Loucy (cell line): ENCODE measurements around the gene CAST.

Experiments
- H2AFZ ChIP-seq: fragments of 200-600 bp; sonication (generic); 2 replicates; pipeline ENCODE4 v1.6.0; 2016; ENCODE audit warnings: antibody characterized with exemption, mild to moderate bottlenecking, low read length, moderate library complexity
- H3F3A ChIP-seq: fragments of 200-600 bp; 2 replicates; pipeline ENCODE4 v1.6.0; 2016; ENCODE audit warnings: antibody characterized with exemption, low read depth, mild to moderate bottlenecking
- H3K27me3 ChIP-seq: fragments of 200-600 bp; sonication (generic); 2 replicates; pipeline ENCODE4 v1.6.1; 2014; ENCODE audit warnings: low read length, mild to moderate bottlenecking; ENCODE audit not compliant: insufficient read depth, poor library complexity, severe bottlenecking
- H3K36me3 ChIP-seq: fragments of 200-600 bp; sonication (generic); 2 replicates; pipeline ENCODE4 v1.6.1; 2016; ENCODE audit warnings: low read length; ENCODE audit not compliant: insufficient read depth
- H3K4me1 ChIP-seq: fragments of 200-600 bp; sonication (generic); 2 replicates; pipeline ENCODE4 v1.5.1; 2014; ENCODE audit warnings: low read length, mild to moderate bottlenecking; ENCODE audit not compliant: insufficient read depth, poor library complexity, severe bottlenecking
- H3K4me2 ChIP-seq: fragments of 200-600 bp; sonication (generic); 2 replicates; pipeline ENCODE4 v1.6.0; 2014; ENCODE audit warnings: antibody characterized with exemption, low read length, low read depth, mild to moderate bottlenecking; ENCODE audit not compliant: poor library complexity, severe bottlenecking
- H3K4me3 ChIP-seq: fragments of 200-600 bp; sonication (generic); 2 replicates; pipeline ENCODE4 v1.5.1; 2014; ENCODE audit warnings: low read length, mild to moderate bottlenecking, mixed read lengths; ENCODE audit not compliant: poor library complexity, severe bottlenecking
- H3K79me2 ChIP-seq: fragments of 200-600 bp; sonication (generic); 2 replicates; pipeline ENCODE4 v1.6.1; 2014; ENCODE audit warnings: low read length; ENCODE audit not compliant: insufficient read depth
- H3K9ac ChIP-seq: fragments of 200-600 bp; sonication (generic); 2 replicates; pipeline ENCODE4 v1.6.0; 2014; ENCODE audit warnings: mild to moderate bottlenecking, low read depth, low read length, moderate library complexity; ENCODE audit not compliant: poor library complexity, severe bottlenecking
- H3K9me2 ChIP-seq: fragments of 200-600 bp; sonication (generic); replicated peaks from 2 replicates; pipeline ENCODE4 v1.6.1; 2016; ENCODE audit warnings: low read depth, low read length, mixed read lengths
- H3K9me3 ChIP-seq: fragments of 200-600 bp; sonication (generic); 2 replicates; pipeline ENCODE4 v1.6.1; 2014; ENCODE audit warnings: mild to moderate bottlenecking, antibody characterized with exemption, low read length, low read depth; ENCODE audit not compliant: insufficient read depth
- H4K20me1 ChIP-seq: fragments of 200-600 bp; sonication (generic); 2 replicates; pipeline ENCODE4 v1.6.0; 2014; ENCODE audit warnings: antibody characterized with exemption, low read length, mild to moderate bottlenecking; ENCODE audit not compliant: insufficient read depth, poor library complexity, severe bottlenecking
- CTCF ChIP-seq: fragments of 200-600 bp; sonication (generic); conservative IDR thresholded peaks from 2 replicates; pipeline ENCODE4 v1.5.1; 2014; ENCODE audit warnings: mild to moderate bottlenecking, antibody characterized with exemption, low read length
- EZH2phosphoT487 ChIP-seq: fragments of 200-600 bp; IDR thresholded peaks from 2 replicates; pipeline ENCODE4 v1.6.1; 2018; ENCODE audit warnings: antibody characterized with exemption, mild to moderate bottlenecking, moderate library complexity, borderline replicate concordance

Gene CAST

DNA sequence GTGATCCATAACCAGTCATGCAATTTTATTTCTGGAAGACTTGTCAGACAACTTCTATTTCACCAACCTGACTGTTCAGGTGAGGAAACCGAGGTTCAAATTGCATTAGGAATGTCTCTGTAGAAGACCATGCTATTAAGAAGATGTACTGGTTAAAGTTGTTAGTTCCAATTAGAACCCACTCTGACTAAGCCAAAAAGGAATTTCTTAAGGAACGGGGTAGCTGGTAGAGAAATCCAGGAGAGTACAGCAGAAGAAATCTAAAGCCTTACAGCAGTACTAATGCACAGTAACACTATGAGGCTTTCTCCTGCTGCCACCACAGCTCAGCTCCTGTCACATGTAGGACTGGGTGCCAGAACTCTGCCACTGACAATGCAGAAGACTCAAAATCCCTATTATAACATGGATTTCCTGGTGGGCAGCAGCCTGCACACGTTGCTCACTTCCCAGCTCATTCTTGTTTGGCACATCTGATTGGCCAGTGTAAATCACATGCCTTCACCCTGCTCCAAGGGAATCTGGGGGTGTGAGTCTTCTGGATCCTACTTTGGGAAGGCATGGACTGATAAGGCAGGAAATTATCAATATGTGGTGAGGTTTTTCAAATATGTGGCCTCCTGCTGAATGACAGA lies 37.1 kb downstream of the CAST start:
- H3K9me3 ChIP-seq: no peaks in the 10 kb centered on the region
- H3K9me2 ChIP-seq: no peaks in the 10 kb centered on the region
- H3K9ac ChIP-seq: no peak overlapping the region
- H3K36me3 ChIP-seq: peaks cover 13% of the 10 kb centered on the region; the same call in 1 of the 2 replicates
- H3K27me3 ChIP-seq: no peaks in the 10 kb centered on the region
- no peak overlapping the region for H2AFZ ChIP-seq
- H3K4me3 ChIP-seq: no peak overlapping the region
- no peaks in the 10 kb centered on the region for H3F3A ChIP-seq
- TF ChIP-seq EZH2phosphoT487 (no peak), CTCF (no peak)
- H3K4me2 ChIP-seq: no peak overlapping the region
- no peaks in the 10 kb centered on the region for H3K79me2 ChIP-seq
- no peaks in the 10 kb centered on the region for H3K4me1 ChIP-seq
- H4K20me1 ChIP-seq: no peaks in the 10 kb centered on the region

DNA sequence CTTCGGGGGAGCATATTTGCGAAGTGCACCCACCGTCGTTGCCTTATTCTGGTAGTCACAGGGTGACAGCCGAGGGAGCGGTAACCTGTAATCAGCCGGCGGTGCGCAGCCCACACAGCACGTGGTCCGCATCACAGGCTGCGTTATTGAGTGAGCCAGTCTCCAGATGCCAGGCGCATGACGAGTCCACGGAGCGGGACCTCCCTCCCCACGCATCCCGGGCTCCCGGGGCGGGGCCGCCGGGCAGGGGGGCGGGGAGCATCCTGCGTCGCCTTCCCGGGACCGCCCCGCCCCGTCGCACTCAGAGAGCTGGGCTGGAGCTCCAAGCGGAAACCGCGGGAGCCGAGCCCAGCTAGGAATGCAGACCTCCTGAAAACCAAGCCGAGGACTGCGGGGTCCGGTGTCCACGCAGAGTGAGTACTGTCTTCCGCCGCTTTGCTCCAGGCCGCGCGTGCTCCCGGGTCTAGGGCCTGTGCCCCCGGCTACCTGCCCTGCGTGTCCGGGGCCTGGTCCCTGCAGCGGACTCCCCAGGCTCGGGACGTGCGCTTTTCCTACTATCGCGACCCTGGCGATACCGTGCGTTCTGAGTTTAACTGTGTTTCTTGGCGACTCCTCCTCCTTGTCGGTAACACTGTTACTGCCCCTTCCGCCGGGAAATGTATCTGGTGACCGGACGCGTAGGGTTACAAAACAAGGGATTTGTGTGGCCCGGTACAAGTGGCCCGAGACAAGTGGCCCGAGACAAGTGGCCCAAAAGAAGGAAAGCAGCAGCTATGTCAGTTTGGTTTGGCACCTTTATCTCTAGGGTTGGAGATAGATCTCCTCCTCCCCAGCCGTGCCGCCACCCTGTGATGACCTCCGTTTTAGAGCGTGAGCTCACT lies 40.6 kb downstream of the CAST start:
- Histone ChIP-seq H3K36me3 (peaks cover 7% of the 10 kb centered on the region; the same call in 1 of the 2 replicates), H3K27me3 (no peaks in the 10 kb centered on the region), H3K9ac (no peak overlapping the region), H3K4me2 (no peak overlapping the region), H3K79me2 (no peaks in the 10 kb centered on the region), H2AFZ (no peak overlapping the region), H3K9me3 (no peaks in the 10 kb centered on the region), H3K9me2 (no peaks in the 10 kb centered on the region), H3F3A (no peaks in the 10 kb centered on the region), H4K20me1 (no peaks in the 10 kb centered on the region), H3K4me3 (no peak overlapping the region), H3K4me1 (no peaks in the 10 kb centered on the region)
- TF ChIP-seq CTCF (no peak), EZH2phosphoT487 (no peak)

GRCh38 chr5:96703384-96703920 lies 41.3 kb downstream of the CAST start:
- Histone ChIP-seq H3K9ac (no peak overlapping the region), H3F3A (no peaks in the 10 kb centered on the region), H3K4me1 (no peaks in the 10 kb centered on the region), H3K9me2 (no peaks in the 10 kb centered on the region), H3K4me3 (no peak overlapping the region), H2AFZ (no peak overlapping the region), H3K27me3 (no peaks in the 10 kb centered on the region), H3K9me3 (no peaks in the 10 kb centered on the region), H3K4me2 (no peak overlapping the region), H3K79me2 (no peaks in the 10 kb centered on the region), H3K36me3 (peaks cover 7% of the 10 kb centered on the region; the same call in 1 of the 2 replicates), H4K20me1 (no peaks in the 10 kb centered on the region)
- no peak for TF ChIP-seq CTCF
- TF ChIP-seq EZH2phosphoT487: no peak
